ENCODE data around the gene NFE2L3.

NFE2L3 gene

GRCh38 chr7:26188206-26188956 is 36.4 kb downstream of the NFE2L3 start:
- TF ChIP-seq, protein P1, sequence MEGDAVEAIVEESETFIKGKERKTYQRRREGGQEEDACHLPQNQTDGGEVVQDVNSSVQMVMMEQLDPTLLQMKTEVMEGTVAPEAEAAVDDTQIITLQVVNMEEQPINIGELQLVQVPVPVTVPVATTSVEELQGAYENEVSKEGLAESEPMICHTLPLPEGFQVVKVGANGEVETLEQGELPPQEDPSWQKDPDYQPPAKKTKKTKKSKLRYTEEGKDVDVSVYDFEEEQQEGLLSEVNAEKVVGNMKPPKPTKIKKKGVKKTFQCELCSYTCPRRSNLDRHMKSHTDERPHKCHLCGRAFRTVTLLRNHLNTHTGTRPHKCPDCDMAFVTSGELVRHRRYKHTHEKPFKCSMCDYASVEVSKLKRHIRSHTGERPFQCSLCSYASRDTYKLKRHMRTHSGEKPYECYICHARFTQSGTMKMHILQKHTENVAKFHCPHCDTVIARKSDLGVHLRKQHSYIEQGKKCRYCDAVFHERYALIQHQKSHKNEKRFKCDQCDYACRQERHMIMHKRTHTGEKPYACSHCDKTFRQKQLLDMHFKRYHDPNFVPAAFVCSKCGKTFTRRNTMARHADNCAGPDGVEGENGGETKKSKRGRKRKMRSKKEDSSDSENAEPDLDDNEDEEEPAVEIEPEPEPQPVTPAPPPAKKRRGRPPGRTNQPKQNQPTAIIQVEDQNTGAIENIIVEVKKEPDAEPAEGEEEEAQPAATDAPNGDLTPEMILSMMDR (conservative IDR thresholded peaks at IDR 0.05) = no peak
- H3K27ac ChIP-seq = no peak overlapping the region

DNA sequence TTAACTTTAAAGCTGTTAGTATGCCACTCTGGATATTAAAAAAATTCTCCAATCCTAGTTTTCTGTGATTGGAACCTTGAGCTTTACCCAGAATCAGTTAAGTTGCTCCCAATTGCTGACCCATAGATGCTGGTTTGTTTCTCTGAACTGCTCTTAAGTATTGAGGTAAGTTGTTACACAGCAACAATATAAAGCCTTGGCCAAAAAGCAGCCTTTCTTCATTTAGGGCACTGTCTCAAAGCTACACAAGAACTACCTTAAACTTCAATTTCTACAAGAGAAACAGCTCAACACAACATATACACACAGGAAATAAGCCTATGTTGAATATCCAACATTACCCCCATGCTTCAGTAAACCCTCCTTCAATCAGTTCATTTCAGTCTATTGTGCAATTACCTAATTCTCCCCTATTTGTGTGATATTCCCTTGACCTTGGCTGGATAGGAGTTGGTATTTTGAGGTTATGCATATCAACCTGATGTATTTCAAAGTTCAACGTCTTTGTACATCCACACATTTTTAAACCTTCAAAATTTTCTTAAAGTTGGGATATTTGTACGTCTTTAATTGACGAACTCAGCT is 37.1 kb downstream of the NFE2L3 start:
- H3K27ac ChIP-seq = no peak overlapping the region
- TF ChIP-seq, protein P1 (conservative IDR thresholded peaks at IDR 0.05) = no peak

GRCh38 chr7:26189697-26190096 is 37.7 kb downstream of the NFE2L3 start:
- TF ChIP-seq, protein P1 (conservative IDR thresholded peaks at IDR 0.05) = no peak
- H3K27ac ChIP-seq = no peak overlapping the region

DNA sequence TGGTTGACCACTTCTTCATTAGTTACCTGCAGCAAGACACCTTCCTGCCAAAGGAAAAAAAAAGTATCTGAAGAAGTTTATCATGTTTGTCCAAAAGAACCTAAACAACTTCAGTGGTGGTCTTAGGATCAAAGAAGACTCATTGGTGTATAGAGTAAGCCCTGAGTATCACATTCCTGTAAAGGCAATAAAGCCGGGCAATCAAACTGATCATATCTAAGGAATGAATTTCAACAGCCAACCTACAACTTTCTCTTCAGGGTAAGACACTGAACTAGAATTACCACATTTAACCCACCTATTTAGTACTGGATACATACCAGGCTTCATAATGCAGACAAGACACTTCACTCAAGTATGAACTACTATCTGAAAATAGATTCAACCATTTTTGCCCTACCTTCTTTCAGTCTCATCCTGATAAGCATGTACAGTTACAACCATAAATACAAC is 38.4 kb downstream of the NFE2L3 start:
- H3K27ac ChIP-seq = no peak overlapping the region
- TF ChIP-seq, protein P1 (conservative IDR thresholded peaks at IDR 0.05) = no peak

GRCh38 chr7:26191233-26191973 is 39.4 kb downstream of the NFE2L3 start:
- no peak overlapping the region for H3K27ac ChIP-seq
- TF ChIP-seq, protein P1 (conservative IDR thresholded peaks at IDR 0.05) = no peak

DNA sequence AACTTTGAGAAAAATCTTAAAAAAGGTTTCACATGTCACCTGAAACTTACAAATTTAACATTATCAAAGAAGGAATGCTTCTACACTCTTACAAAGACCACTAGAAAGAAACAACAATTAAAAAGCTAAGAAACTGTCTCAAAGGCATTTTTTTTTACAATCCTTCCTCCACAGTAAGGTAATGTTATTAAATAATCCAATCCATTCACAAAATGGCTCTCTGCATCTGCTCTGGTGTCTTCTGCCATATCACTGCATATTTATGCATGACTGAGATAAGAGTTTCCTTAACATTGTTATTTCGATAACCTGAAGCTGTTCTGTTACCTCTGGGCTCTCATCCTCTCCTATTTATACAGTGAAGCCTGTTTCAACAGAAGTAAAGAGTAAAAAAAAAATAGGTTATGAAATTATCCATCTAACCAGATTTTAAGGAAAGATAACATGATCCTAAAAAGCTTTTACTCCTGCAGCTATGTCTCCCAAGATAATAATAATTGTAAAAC is 40.0 kb downstream of the NFE2L3 start:
- H3K27ac ChIP-seq = no peak overlapping the region
- TF ChIP-seq, protein P1 (conservative IDR thresholded peaks at IDR 0.05) = no peak

- TF ChIP-seq, protein P1 (conservative IDR thresholded peaks at IDR 0.05) = no peak
- no peak overlapping the region for H3K27ac ChIP-seq
Observed at GRCh38 chr7:26192485-26193087, 40.6 kb downstream of the NFE2L3 start.
